ENCODE measurements around the gene ADM.

ADM gene

DNA sequence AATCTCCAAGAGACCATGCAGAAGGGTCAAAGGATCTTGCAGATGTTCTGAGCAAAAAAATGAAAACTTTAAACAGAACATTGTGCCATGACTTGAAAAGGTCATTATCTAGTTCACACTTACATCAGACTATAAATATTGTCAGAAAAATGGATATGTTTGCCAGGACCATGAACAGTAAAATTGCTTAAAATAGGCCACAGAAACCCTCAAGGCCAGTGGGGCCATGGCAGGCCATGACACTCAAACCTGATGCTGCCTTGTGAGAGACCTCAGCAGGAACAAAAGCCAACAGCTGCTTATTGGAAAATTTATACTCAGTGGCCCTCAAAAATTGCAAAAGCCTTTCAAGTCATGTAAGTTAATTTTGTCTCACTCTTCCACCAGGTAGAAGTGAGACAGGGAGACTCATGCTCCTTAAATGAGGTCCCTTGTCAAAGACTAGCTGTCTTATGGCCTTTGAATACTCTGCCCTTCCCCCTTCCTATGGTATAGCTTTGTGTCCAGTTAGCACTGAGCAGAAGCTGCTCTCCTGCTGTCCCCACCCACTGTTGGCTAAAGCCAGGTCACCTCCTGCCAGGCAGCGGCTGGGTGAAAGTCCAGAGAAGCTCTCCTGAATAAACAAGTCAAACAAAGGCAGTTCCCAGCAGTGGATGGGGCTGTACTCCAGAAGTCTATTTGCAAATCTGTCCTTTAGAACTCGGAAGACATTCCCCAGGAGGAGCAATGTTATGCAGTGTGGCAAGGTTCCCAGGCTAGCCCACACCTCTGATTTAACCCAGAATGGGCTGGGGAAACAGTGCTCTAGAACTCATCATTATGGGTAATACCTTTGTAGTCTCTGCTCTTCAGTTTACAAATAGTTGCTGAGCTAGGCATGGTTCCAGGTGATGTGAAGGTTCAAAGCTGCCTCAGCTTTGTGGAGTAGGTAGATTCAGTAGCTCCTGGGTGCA, 21.4 kb downstream of the ADM start:
- H3K9ac ChIP-seq (ENCODE audit: low read length), result peak overlapping the region; percentile 88
- H2AFZ ChIP-seq (ENCODE audit: low read depth, low read length), result no peak overlapping the region
- H3K14ac ChIP-seq (ENCODE audit: low read length in 2 of 2), result peak overlapping the region in 1 of 2 experiments; percentile 83
- peak overlapping the region; percentile 26 for H2BK15ac ChIP-seq (ENCODE audit: low read depth, poor library complexity, severe bottlenecking)
- H3K4me3 ChIP-seq (ENCODE audit: insufficient read depth in 1 of 2, low read depth in 1 of 2, low read length in 2 of 2), result no peak overlapping the region
- H3K27ac ChIP-seq (ENCODE audit: low read length, poor library complexity, severe bottlenecking), result peak overlapping the region; percentile 52
- no peaks in the 10 kb centered on the region for H3K9me3 ChIP-seq (ENCODE audit: control insufficient read depth, low read length)
- peak overlapping the region; percentile 76 for H2AK5ac ChIP-seq (ENCODE audit: low read length, severe bottlenecking)
- H3K36me3 ChIP-seq (ENCODE audit: control insufficient read depth in 1 of 2, insufficient read depth in 2 of 2, low read depth in 1 of 2, low read length in 2 of 2), result no peaks in the 10 kb centered on the region
- no peaks in the 10 kb centered on the region for H3K79me1 ChIP-seq (replicated peaks; ENCODE audit: low read length, poor library complexity, severe bottlenecking)
- no peak overlapping the region for H3K4me2 ChIP-seq (ENCODE audit: low read length, poor library complexity, severe bottlenecking)
- DNase-seq, result no peak
- H3K4ac ChIP-seq (ENCODE audit: low read depth in 1 of 2, low read length in 2 of 2), result peak overlapping the region in 1 of 2 experiments; percentile 41
- peaks cover 8% of the 10 kb centered on the region for H3K4me1 ChIP-seq (ENCODE audit: control insufficient read depth, insufficient read depth, low read depth, low read length)
- H3K23ac ChIP-seq (ENCODE audit: low read length in 2 of 2), result no peak overlapping the region
- peak overlapping the region; percentile 89 to 96 for H3K18ac ChIP-seq (ENCODE audit: low read depth in 1 of 2, low read length in 2 of 2)
- peak overlapping the region; percentile 93 to 98 for H2BK12ac ChIP-seq (ENCODE audit: low read length in 2 of 2)
- 78% methylated on average over 2 of the region's 2 CpGs for WGBS
- no peaks in the 10 kb centered on the region for H3K27me3 ChIP-seq (ENCODE audit: control insufficient read depth in 1 of 2, insufficient read depth in 1 of 2, low read length in 2 of 2)
- H2BK120ac ChIP-seq (ENCODE audit: low read depth, low read length), result no peak overlapping the region
- no peak overlapping the region for H4K8ac ChIP-seq (ENCODE audit: low read length)
- peak overlapping the region; percentile 20 for H2BK5ac ChIP-seq (ENCODE audit: low read depth, low read length, poor library complexity, severe bottlenecking)
- H4K91ac ChIP-seq (ENCODE audit: low read length), result peak overlapping the region; percentile 54

DNA sequence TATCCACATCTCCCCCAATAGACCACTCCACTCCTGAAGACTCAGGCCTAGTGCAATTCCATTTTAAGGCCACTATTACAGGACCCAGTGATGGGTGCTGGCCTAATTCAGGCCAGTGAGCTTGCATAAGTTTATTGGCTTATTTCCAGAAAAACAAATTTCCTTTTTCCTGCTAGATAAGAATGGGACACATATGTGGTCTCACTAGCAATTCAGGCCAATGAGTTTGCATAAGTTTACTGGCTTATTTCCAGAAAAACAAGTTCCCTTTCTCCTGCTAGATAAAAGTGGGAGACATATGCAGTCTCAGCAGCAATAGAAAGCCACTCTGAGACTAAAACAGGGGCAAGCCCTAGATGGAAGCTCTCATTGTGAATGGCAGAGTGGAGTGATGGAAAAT, 22.4 kb downstream of the ADM start:
- Histone ChIP-seq H3K27me3 (ENCODE audit: control insufficient read depth in 1 of 2, insufficient read depth in 1 of 2, low read length in 2 of 2) (no peaks in the 10 kb centered on the region), H3K9ac (ENCODE audit: low read length) (peak overlapping the region; percentile 88), H3K36me3 (ENCODE audit: control insufficient read depth in 1 of 2, insufficient read depth in 2 of 2, low read depth in 1 of 2, low read length in 2 of 2) (no peaks in the 10 kb centered on the region), H4K91ac (ENCODE audit: low read length) (no peak overlapping the region), H3K79me1 (replicated peaks; ENCODE audit: low read length, poor library complexity, severe bottlenecking) (no peaks in the 10 kb centered on the region), H2AK5ac (ENCODE audit: low read length, severe bottlenecking) (no peak overlapping the region), H3K4ac (ENCODE audit: low read depth in 1 of 2, low read length in 2 of 2) (no peak overlapping the region), H3K4me3 (ENCODE audit: insufficient read depth in 1 of 2, low read depth in 1 of 2, low read length in 2 of 2) (no peak overlapping the region), H3K18ac (ENCODE audit: low read depth in 1 of 2, low read length in 2 of 2) (no peak overlapping the region), H2BK120ac (ENCODE audit: low read depth, low read length) (no peak overlapping the region), H2BK12ac (ENCODE audit: low read length in 2 of 2) (no peak overlapping the region), H2BK5ac (ENCODE audit: low read depth, low read length, poor library complexity, severe bottlenecking) (no peak overlapping the region), H3K4me2 (ENCODE audit: low read length, poor library complexity, severe bottlenecking) (no peak overlapping the region), H3K14ac (ENCODE audit: low read length in 2 of 2) (no peak overlapping the region), H2AFZ (ENCODE audit: low read depth, low read length) (no peak overlapping the region), H3K4me1 (ENCODE audit: control insufficient read depth, insufficient read depth, low read depth, low read length) (peaks cover 8% of the 10 kb centered on the region), H3K9me3 (ENCODE audit: control insufficient read depth, low read length) (no peaks in the 10 kb centered on the region), H3K23ac (ENCODE audit: low read length in 2 of 2) (no peak overlapping the region), H2BK15ac (ENCODE audit: low read depth, poor library complexity, severe bottlenecking) (no peak overlapping the region), H3K27ac (ENCODE audit: low read length, poor library complexity, severe bottlenecking) (no peak overlapping the region), H4K8ac (ENCODE audit: low read length) (no peak overlapping the region)
- no peak for DNase-seq

DNA sequence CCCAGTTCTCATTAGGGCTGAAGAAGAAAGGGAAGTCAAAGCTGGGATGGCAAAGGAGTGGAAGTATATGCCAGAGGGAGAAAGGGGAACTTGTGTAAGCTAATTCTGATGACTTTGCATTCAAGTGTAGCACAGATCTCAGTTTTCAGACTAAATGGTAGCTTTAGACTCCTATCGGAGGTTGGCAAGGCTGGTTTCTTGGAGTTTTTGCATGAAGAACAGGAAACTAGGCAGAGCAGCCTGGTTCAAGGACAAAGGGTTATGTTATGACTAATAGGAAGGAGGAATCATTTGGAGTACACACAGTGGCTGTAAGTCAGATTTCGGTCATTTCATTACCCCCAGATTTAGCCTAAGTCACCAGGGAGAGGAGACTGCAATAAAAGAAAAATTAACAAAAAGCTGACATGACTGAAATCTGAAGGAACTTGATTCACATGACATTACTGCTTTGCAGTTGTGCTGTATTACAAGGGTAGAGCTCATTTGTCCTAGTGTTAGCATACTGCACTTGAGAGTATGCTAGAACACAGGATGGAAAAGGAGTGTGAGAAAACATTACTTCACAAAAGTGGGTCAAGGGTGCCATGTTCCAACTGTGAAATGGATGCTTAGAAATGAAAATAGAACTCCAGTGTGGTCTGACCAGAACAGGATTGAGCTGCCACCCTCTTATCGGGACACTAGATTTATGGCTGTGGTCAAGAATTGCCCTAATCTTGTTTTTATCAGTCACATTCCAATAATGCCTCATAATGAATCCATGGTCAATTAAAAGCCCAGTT, 23.6 kb downstream of the ADM start:
- DNase-seq, result peak; percentile 84
- no peaks in the 10 kb centered on the region for H3K9me3 ChIP-seq (ENCODE audit: control insufficient read depth, low read length)
- H2BK12ac ChIP-seq (ENCODE audit: low read length in 2 of 2), result peak overlapping the region; percentile 67 to 86
- H4K91ac ChIP-seq (ENCODE audit: low read length), result no peak overlapping the region
- H3K18ac ChIP-seq (ENCODE audit: low read depth in 1 of 2, low read length in 2 of 2), result peak overlapping the region in 1 of 2 experiments; percentile 68
- no peak overlapping the region for H2BK15ac ChIP-seq (ENCODE audit: low read depth, poor library complexity, severe bottlenecking)
- H3K4me3 ChIP-seq (ENCODE audit: insufficient read depth in 1 of 2, low read depth in 1 of 2, low read length in 2 of 2), result no peak overlapping the region
- no peak overlapping the region for H2AFZ ChIP-seq (ENCODE audit: low read depth, low read length)
- no peak overlapping the region for H3K4me2 ChIP-seq (ENCODE audit: low read length, poor library complexity, severe bottlenecking)
- no peaks in the 10 kb centered on the region for H3K36me3 ChIP-seq (ENCODE audit: control insufficient read depth in 1 of 2, insufficient read depth in 2 of 2, low read depth in 1 of 2, low read length in 2 of 2)
- H2AK5ac ChIP-seq (ENCODE audit: low read length, severe bottlenecking), result peak overlapping the region; percentile 64
- peaks cover 3% of the 10 kb centered on the region for H3K4me1 ChIP-seq (ENCODE audit: control insufficient read depth, insufficient read depth, low read depth, low read length)
- H2BK5ac ChIP-seq (ENCODE audit: low read depth, low read length, poor library complexity, severe bottlenecking), result no peak overlapping the region
- H2BK120ac ChIP-seq (ENCODE audit: low read depth, low read length), result no peak overlapping the region
- no peak overlapping the region for H3K14ac ChIP-seq (ENCODE audit: low read length in 2 of 2)
- no peak overlapping the region for H4K8ac ChIP-seq (ENCODE audit: low read length)
- peak overlapping the region; percentile 56 for H3K9ac ChIP-seq (ENCODE audit: low read length)
- 20% methylated on average over 2 of the region's 3 CpGs for WGBS
- H3K27me3 ChIP-seq (ENCODE audit: control insufficient read depth in 1 of 2, insufficient read depth in 1 of 2, low read length in 2 of 2), result no peaks in the 10 kb centered on the region
- no peak overlapping the region for H3K23ac ChIP-seq (ENCODE audit: low read length in 2 of 2)
- peak overlapping the region; percentile 10 to 17 for H3K4ac ChIP-seq (ENCODE audit: low read depth in 1 of 2, low read length in 2 of 2)
- H3K79me1 ChIP-seq (replicated peaks; ENCODE audit: low read length, poor library complexity, severe bottlenecking), result no peaks in the 10 kb centered on the region
- no peak overlapping the region for H3K27ac ChIP-seq (ENCODE audit: low read length, poor library complexity, severe bottlenecking)

DNA sequence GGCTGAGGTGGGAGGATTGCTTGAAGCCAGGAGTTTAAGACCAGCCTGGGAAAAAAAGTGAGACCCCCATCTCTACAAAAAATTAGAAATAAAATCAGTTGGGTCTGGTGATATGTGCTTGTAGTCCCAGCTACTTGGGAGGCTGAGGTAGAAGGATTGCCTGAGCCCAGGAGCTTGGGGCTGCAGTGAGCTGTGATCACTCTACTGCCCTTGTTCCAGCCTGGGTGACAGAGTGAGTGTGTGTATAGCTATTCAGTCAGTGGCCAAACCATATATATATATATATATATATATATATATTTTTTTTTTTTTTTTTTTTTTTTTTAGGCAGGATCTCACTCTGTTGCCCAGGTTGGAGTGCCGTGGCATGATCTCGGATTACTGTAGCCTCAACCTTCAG, 24.5 kb downstream of the ADM start:
- no peak overlapping the region for H2AFZ ChIP-seq (ENCODE audit: low read depth, low read length)
- H3K14ac ChIP-seq (ENCODE audit: low read length in 2 of 2), result no peak overlapping the region
- no peak overlapping the region for H4K91ac ChIP-seq (ENCODE audit: low read length)
- H3K18ac ChIP-seq (ENCODE audit: low read depth in 1 of 2, low read length in 2 of 2), result peak overlapping the region in 1 of 2 experiments; percentile 78
- no peak overlapping the region for H2BK15ac ChIP-seq (ENCODE audit: low read depth, poor library complexity, severe bottlenecking)
- no peak overlapping the region for H3K4ac ChIP-seq (ENCODE audit: low read depth in 1 of 2, low read length in 2 of 2)
- H3K4me2 ChIP-seq (ENCODE audit: low read length, poor library complexity, severe bottlenecking), result no peak overlapping the region
- WGBS, result no CpG with 5 or more reads among the region's 2 CpGs
- H3K4me3 ChIP-seq (ENCODE audit: insufficient read depth in 1 of 2, low read depth in 1 of 2, low read length in 2 of 2), result no peak overlapping the region
- peak overlapping the region in 1 of 2 experiments; percentile 57 for H2BK12ac ChIP-seq (ENCODE audit: low read length in 2 of 2)
- H4K8ac ChIP-seq (ENCODE audit: low read length), result no peak overlapping the region
- H2BK120ac ChIP-seq (ENCODE audit: low read depth, low read length), result no peak overlapping the region
- no peaks in the 10 kb centered on the region for H3K36me3 ChIP-seq (ENCODE audit: control insufficient read depth in 1 of 2, insufficient read depth in 2 of 2, low read depth in 1 of 2, low read length in 2 of 2)
- H3K27me3 ChIP-seq (ENCODE audit: control insufficient read depth in 1 of 2, insufficient read depth in 1 of 2, low read length in 2 of 2), result no peaks in the 10 kb centered on the region
- DNase-seq, result no peak
- no peaks in the 10 kb centered on the region for H3K79me1 ChIP-seq (replicated peaks; ENCODE audit: low read length, poor library complexity, severe bottlenecking)
- no peak overlapping the region for H2BK5ac ChIP-seq (ENCODE audit: low read depth, low read length, poor library complexity, severe bottlenecking)
- H3K9me3 ChIP-seq (ENCODE audit: control insufficient read depth, low read length), result no peaks in the 10 kb centered on the region
- peaks cover 3% of the 10 kb centered on the region for H3K4me1 ChIP-seq (ENCODE audit: control insufficient read depth, insufficient read depth, low read depth, low read length)
- H3K23ac ChIP-seq (ENCODE audit: low read length in 2 of 2), result no peak overlapping the region
- no peak overlapping the region for H3K27ac ChIP-seq (ENCODE audit: low read length, poor library complexity, severe bottlenecking)
- no peak overlapping the region for H2AK5ac ChIP-seq (ENCODE audit: low read length, severe bottlenecking)
- H3K9ac ChIP-seq (ENCODE audit: low read length), result peak overlapping the region; percentile 56
